ENCODE measurements around the gene UFC1. TPM values are rescaled to one million over a fixed set of nuclear protein-coding genes. Genes with fewer than 3 reads are reported as not detected.

UFC1 gene
- total and polyA plus RNA-seq, 2 experiments from 2014 or later: 57.5 to 77.0 TPM

GRCh38 chr1:161165742-161166668, 12.2 kb downstream of the UFC1 start, which contains the start of gene PPOX:
Gene PPOX, plus strand, starts transcription at chr1:161166426. Its CDS starts 422 bp downstream, at chr1:161166848.
- Histone ChIP-seq H2AFZ (peak within 1 kb of the TSS; percentile 56), H3K4me3 (peak within 1 kb of the TSS; percentile 80), H3K36me3 (ENCODE audit: insufficient read depth) (no peaks in the 10 kb centered on the region; the same call in none of the 2 replicates), H3K4me2 (peak within 1 kb of the TSS; percentile 89), H3K27ac (ENCODE audit: low read depth) (peak within 1 kb of the TSS; percentile 21), H3F3A (replicated peaks; ENCODE audit: low read depth) (peaks cover 20% of the 10 kb centered on the region), H3K4me1 (ENCODE audit: insufficient read depth) (peaks cover 7% of the 10 kb centered on the region; the same call in 1 of the 2 replicates), H3K9me2 (ENCODE audit: insufficient read depth) (no peaks in the 10 kb centered on the region), H3K27me3 (ENCODE audit: insufficient read depth) (no peaks in the 10 kb centered on the region), H3K79me2 (replicated peaks; ENCODE audit: insufficient read depth) (no peaks in the 10 kb centered on the region), H4K20me1 (replicated peaks; ENCODE audit: insufficient read depth) (no peaks in the 10 kb centered on the region; the same call in 1 of the 2 replicates)
- H3K36me3 Mint-ChIP-seq (ENCODE audit: low read depth): peaks cover 32% of the 10 kb centered on the region
- no peaks in the 10 kb centered on the region for H3K9me3 Mint-ChIP-seq
- H3K4me1 Mint-ChIP-seq: peaks cover 16% of the 10 kb centered on the region
- H3K27ac Mint-ChIP-seq: peak within 1 kb of the TSS; percentile 95
- H3K4me3 Mint-ChIP-seq: peak within 1 kb of the TSS; percentile 84
- TF ChIP-seq ZNF331 (CRISPR knock-in tag; IDR thresholded peaks at IDR 0.05; ENCODE audit: low read depth) (no peak), EZH2 (IDR thresholded peaks at IDR 0.05; ENCODE audit: low read depth, unreplicated experiment) (no peak), POLR2AphosphoS5 (IDR thresholded peaks at IDR 0.05; ENCODE audit: low read depth) (peak; percentile 68), STAT1 (IDR thresholded peaks at IDR 0.05; ENCODE audit: unreplicated experiment) (no peak), ZNF462 (CRISPR knock-in tag; IDR thresholded peaks at IDR 0.05) (no peak), CREB1 (CRISPR knock-in tag; IDR thresholded peaks at IDR 0.05; ENCODE audit: low read depth) (no peak), JUNB (IDR thresholded peaks at IDR 0.05; ENCODE audit: unreplicated experiment) (no peak), REST (IDR thresholded peaks at IDR 0.05; ENCODE audit: unreplicated experiment) (no peak), CTCF (conservative IDR thresholded peaks at IDR 0.05; ENCODE audit: low read depth in 2 of 2) (peak; percentile 68 to 69)
- TF ChIP-seq, protein P1, sequence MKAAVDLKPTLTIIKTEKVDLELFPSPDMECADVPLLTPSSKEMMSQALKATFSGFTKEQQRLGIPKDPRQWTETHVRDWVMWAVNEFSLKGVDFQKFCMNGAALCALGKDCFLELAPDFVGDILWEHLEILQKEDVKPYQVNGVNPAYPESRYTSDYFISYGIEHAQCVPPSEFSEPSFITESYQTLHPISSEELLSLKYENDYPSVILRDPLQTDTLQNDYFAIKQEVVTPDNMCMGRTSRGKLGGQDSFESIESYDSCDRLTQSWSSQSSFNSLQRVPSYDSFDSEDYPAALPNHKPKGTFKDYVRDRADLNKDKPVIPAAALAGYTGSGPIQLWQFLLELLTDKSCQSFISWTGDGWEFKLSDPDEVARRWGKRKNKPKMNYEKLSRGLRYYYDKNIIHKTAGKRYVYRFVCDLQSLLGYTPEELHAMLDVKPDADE (IDR thresholded peaks at IDR 0.05): peak; percentile 74
- DNase-seq (ENCODE audit: low spot score) (peak; percentile 99), ATAC-seq (peak; percentile 94)
- H3K27me3 Mint-ChIP-seq (ENCODE audit: insufficient read depth, low read depth, poor library complexity): peaks cover 22% of the 10 kb centered on the region
